T-cell (primary cell): ENCODE measurements around the gene EMX2. TPM values are rescaled to one million over a fixed set of nuclear protein-coding genes. Genes with fewer than 3 reads are reported as not detected.

Source experiments
- total RNA-seq, 35 experiments: library from RNA in 6 of 35; stranded (reverse) in 6 of 35; fragments of 120-200 nt in 1 of 35; gene quantifications; one replicate each; pipeline versions ENCODE4 v1.2.1 to v1.2.4 and lab custom pipeline; 2013 to 2026

The EMX2 gene
- total RNA-seq, 5 donors from 2014 or later (not counting 1 experiment from before 2014, with no cell fraction given), result not detected

Other genes with a start within 250 kb of the EMX2 start
- 10 to 100 TPM; 12.8 to 20.8 (median 19.4) TPM for gene PDZD8, start 167.3 kb upstream of the EMX2 start, total RNA-seq